Peyer's patch (tissue), 4 donors: ENCODE data around the gene CNPY1.

ENCODE experiments used
- CTCF ChIP-seq, 6 experiments: fragments of 450-650 bp in 4 of 6; fragments of 200-600 bp in 2 of 6; sonication (generic) in 1 of 6; IDR thresholded peaks; one replicate each; pipeline ENCODE4 v1.5.1; 2017 to 2019; ENCODE audit warnings: antibody characterized with exemption in 6 of 6, mild to moderate bottlenecking in 3 of 6, moderate library complexity in 1 of 6
- POLR2A ChIP-seq, 2 donors: fragments of 450-650 bp; IDR thresholded peaks; one replicate each; pipeline ENCODE4 v1.5.1; 2017; ENCODE audit warnings: antibody characterized with exemption in 2 of 2, mild to moderate bottlenecking in 2 of 2, moderate library complexity in 2 of 2

GRCh38 chr7:155550916-155551315 lies 4.6 kb upstream of the CNPY1 start:
- TF ChIP-seq POLR2A (IDR thresholded peaks at IDR 0.05), result no peak
- no peak for TF ChIP-seq CTCF (IDR thresholded peaks at IDR 0.05)
